Tibial nerve (tissue), 4 donors: Measurements from ENCODE around the gene PTPRG.

Experiments used
- CTCF ChIP-seq, 5 experiments: fragments of 200-600 bp in 3 of 5; fragments of 450-650 bp in 2 of 5; sonication (generic) in 3 of 5; IDR thresholded peaks; one replicate each; pipeline ENCODE4 v1.5.1; 2016 to 2019; ENCODE audit warnings: antibody characterized with exemption in 5 of 5, mild to moderate bottlenecking in 3 of 5, moderate library complexity in 2 of 5
- EP300 ChIP-seq, 2 donors: sonication (generic); formaldehyde crosslinking; IDR thresholded peaks; one replicate each; pipeline ENCODE4 v1.6.1; 2017; ENCODE audit warnings: antibody characterized with exemption in 2 of 2, mild to moderate bottlenecking in 1 of 2

DNA sequence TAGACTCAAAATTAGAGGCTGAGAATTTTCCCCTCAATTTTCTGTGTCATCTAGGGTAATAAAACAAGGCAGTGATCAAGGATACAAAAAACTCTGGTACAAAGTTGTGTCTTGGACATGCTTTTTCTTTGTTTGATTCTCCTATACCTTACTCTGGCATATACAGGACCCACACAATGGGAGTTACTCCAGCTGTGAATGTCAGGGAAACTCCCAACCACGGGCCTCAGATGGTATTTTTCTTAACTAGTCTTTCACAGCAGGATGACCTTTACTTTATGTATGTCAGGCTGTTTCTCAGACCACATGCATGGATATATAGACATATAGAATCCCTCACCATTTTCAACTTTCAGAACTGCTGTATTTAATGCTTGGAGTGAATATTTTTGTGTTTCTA is 770.6 kb downstream of the PTPRG start:
- TF ChIP-seq CTCF (IDR thresholded peaks at IDR 0.05) (no peak), EP300 (IDR thresholded peaks at IDR 0.05) (no peak)
